Muscle layer of duodenum (tissue), 2 donors: ENCODE measurements around the gene MYB.
A peak's percentile ranks its signal among the peaks of the same experiment; 100 is the strongest.
"Not testable (repeated sequence)": the region's sequence is repeated elsewhere in the genome, so short reads cannot be mapped to it uniquely, and the experiment has no call there.

ENCODE experiments used
- H3K27ac ChIP-seq: one replicate; pipeline ENCODE4 v1.7.0; 2013; ENCODE audit warnings: mild to moderate bottlenecking, low read length
- H3K27me3 ChIP-seq: one replicate; pipeline ENCODE4 v1.7.0; 2013; ENCODE audit warnings: low read depth, mild to moderate bottlenecking, control low read depth, low read length
- H3K36me3 ChIP-seq, 2 donors: one replicate each; pipeline ENCODE4 v1.7.0; 2013; ENCODE audit warnings: low read length in 2 of 2, control low read depth in 1 of 2, mild to moderate bottlenecking in 1 of 2; ENCODE audit not compliant: insufficient read depth in 2 of 2, control insufficient read depth in 1 of 2
- H3K4me1 ChIP-seq, 2 donors: one replicate each; pipeline ENCODE4 v1.7.0; 2013; ENCODE audit warnings: low read length in 2 of 2, mild to moderate bottlenecking in 2 of 2, control low read depth in 1 of 2, moderate library complexity in 1 of 2; ENCODE audit not compliant: insufficient read depth in 2 of 2, control insufficient read depth in 1 of 2
- H3K4me3 ChIP-seq, 2 donors: one replicate each; pipeline ENCODE4 v1.7.0; 2013; ENCODE audit warnings: low read length in 2 of 2, low read depth in 1 of 2, mild to moderate bottlenecking in 1 of 2
- H3K9me3 ChIP-seq, 2 donors: one replicate each; pipeline ENCODE4 v1.7.0; 2013; ENCODE audit warnings: low read length in 2 of 2, control low read depth in 1 of 2, mild to moderate bottlenecking in 1 of 2; ENCODE audit not compliant: control insufficient read depth in 1 of 2
- donor health status: healthy.

The MYB gene

GRCh38 chr6:135180542-135181332 lies at the start of gene MYB:
TSS of gene MYB (plus strand) at chr6:135181308. CDS start at chr6:135181514, 206 bp downstream.
- H3K4me3 ChIP-seq = peak within 1 kb of the TSS; percentile 74 to 85
- no peak within 1 kb of the TSS for H3K27ac ChIP-seq
- H3K4me1 ChIP-seq = peaks cover 11 to 28% of the 10 kb centered on the region in 2 donors
- no peaks in the 10 kb centered on the region for H3K9me3 ChIP-seq
- H3K27me3 ChIP-seq = peaks cover 8% of the 10 kb centered on the region
- H3K36me3 ChIP-seq = no peaks in the 10 kb centered on the region

DNA sequence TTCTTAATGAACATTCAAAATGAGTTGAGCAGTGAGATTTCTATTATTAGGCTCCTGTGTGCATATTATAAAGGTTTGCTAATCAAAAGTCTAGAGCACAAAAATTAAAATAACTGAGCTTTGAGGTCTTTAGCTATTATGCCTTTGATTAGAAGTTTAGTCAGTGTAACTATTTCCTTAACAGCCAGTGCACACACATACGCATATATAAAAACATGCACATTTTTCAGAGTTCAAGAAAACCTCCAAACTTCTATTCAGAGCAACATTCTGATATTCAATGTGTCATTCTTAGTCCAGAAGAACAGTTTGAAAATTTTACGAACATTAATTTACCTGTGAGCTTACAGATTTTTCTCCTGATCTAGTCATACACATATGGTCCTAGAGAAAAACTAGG lies 48.3 kb upstream of the MYB start:
- Histone ChIP-seq H3K4me3 (no peak overlapping the region), H3K9me3 (no peaks in the 10 kb centered on the region), H3K4me1 (no peaks in the 10 kb centered on the region), H3K27me3 (no peaks in the 10 kb centered on the region), H3K36me3 (no peaks in the 10 kb centered on the region), H3K27ac (no peak overlapping the region)

GRCh38 chr6:135135835-135136234 lies 45.3 kb upstream of the MYB start:
- H3K27ac ChIP-seq = no peak overlapping the region
- H3K36me3 ChIP-seq = no peaks in the 10 kb centered on the region
- no peak overlapping the region for H3K4me3 ChIP-seq
- no peaks in the 10 kb centered on the region for H3K27me3 ChIP-seq
- H3K9me3 ChIP-seq = no peaks in the 10 kb centered on the region
- no peaks in the 10 kb centered on the region for H3K4me1 ChIP-seq

GRCh38 chr6:135137826-135138225 lies 43.3 kb upstream of the MYB start:
- Histone ChIP-seq H3K4me1 (no peaks in the 10 kb centered on the region), H3K9me3 (no peaks in the 10 kb centered on the region), H3K27ac (no peak overlapping the region), H3K27me3 (no peaks in the 10 kb centered on the region), H3K36me3 (no peaks in the 10 kb centered on the region), H3K4me3 (no peak overlapping the region)

- H3K4me1 ChIP-seq = no peaks in the 10 kb centered on the region
- H3K4me3 ChIP-seq = no peak overlapping the region
- H3K27ac ChIP-seq = no peak overlapping the region
- H3K27me3 ChIP-seq = no peaks in the 10 kb centered on the region
- H3K36me3 ChIP-seq = no peaks in the 10 kb centered on the region
- no peaks in the 10 kb centered on the region for H3K9me3 ChIP-seq
Measured at GRCh38 chr6:135141182-135141581, 39.9 kb upstream of the MYB start.

GRCh38 chr6:135141728-135142127 lies 39.4 kb upstream of the MYB start:
- no peaks in the 10 kb centered on the region for H3K4me1 ChIP-seq
- no peak overlapping the region for H3K27ac ChIP-seq
- H3K4me3 ChIP-seq = no peak overlapping the region
- H3K36me3 ChIP-seq = no peaks in the 10 kb centered on the region
- H3K9me3 ChIP-seq = no peaks in the 10 kb centered on the region
- H3K27me3 ChIP-seq = no peaks in the 10 kb centered on the region

GRCh38 chr6:135142232-135142631 lies 38.9 kb upstream of the MYB start:
- H3K9me3 ChIP-seq, H3K4me3 ChIP-seq, H3K27me3 ChIP-seq, H3K4me1 ChIP-seq, H3K36me3 ChIP-seq, H3K27ac ChIP-seq: not testable (repeated sequence)

- no peaks in the 10 kb centered on the region for H3K36me3 ChIP-seq
- no peaks in the 10 kb centered on the region for H3K27me3 ChIP-seq
- H3K9me3 ChIP-seq = no peaks in the 10 kb centered on the region
- no peak overlapping the region for H3K27ac ChIP-seq
- no peak overlapping the region for H3K4me3 ChIP-seq
- H3K4me1 ChIP-seq = no peaks in the 10 kb centered on the region
Measured at GRCh38 chr6:135144673-135145062, 36.4 kb upstream of the MYB start.

GRCh38 chr6:135145063-135145800 lies 35.9 kb upstream of the MYB start:
- Histone ChIP-seq H3K9me3 (no peaks in the 10 kb centered on the region), H3K27me3 (no peaks in the 10 kb centered on the region), H3K4me3 (peak overlapping the region in 1 of 2 donors; percentile 37), H3K4me1 (no peaks in the 10 kb centered on the region), H3K27ac (peak overlapping the region; percentile 1), H3K36me3 (no peaks in the 10 kb centered on the region)

GRCh38 chr6:135146162-135146934 lies 34.8 kb upstream of the MYB start:
- H3K4me1 ChIP-seq = no peaks in the 10 kb centered on the region

More at GRCh38 chr6:135146162-135146934, 34.8 kb upstream of the MYB start:
- Histone ChIP-seq H3K4me3 (no peak overlapping the region), H3K27me3 (no peaks in the 10 kb centered on the region), H3K36me3 (no peaks in the 10 kb centered on the region), H3K9me3 (no peaks in the 10 kb centered on the region), H3K27ac (no peak overlapping the region)
